ENCODE results near the gene CIITA. TPM values are rescaled to one million over a fixed set of nuclear protein-coding genes. Genes with fewer than 3 reads are reported as not detected.

Gene CIITA
- total and polyA plus RNA-seq, 12 donors: 1.3 to 48.1 (median 17.5) TPM

GRCh38 chr16:10933865-10934264, 56.9 kb downstream of the CIITA start:
- DNase-seq: peak in 6 of 7 donors; percentile 76 to 85 (median 81)
- Histone ChIP-seq H3K36me3 (replicated peaks in 1 of 2) (peaks cover 0 to 17% of the 10 kb centered on the region in 2 donors), H3K27ac (peak overlapping the region in 3 of 5 donors; percentile 45 to 87 (median 77)), H3K4me1 (replicated peaks in 1 of 2) (peaks cover 68 to 90% of the 10 kb centered on the region in 2 donors), H3K27me3 (no peaks in the 10 kb centered on the region), H3K9me3 (replicated peaks in 1 of 3) (no peaks in the 10 kb centered on the region), H3K4me3 (no peak overlapping the region)
- WGBS, 4 donors: 45 to 60% (median 51%) methylated on average over 3 to 8 of the region's 8 CpGs
- peak in 1 of 2 donors; percentile 23 for TF ChIP-seq POLR2A (IDR thresholded peaks at IDR 0.05)
- TF ChIP-seq CTCF (IDR thresholded peaks at IDR 0.05): peak in 2 of 6 experiments; percentile 18 to 19
- intact Hi-C loops (cut with DNase I): no loop called here

- H3K9me3 ChIP-seq (replicated peaks in 1 of 3): no peaks in the 10 kb centered on the region
- H3K36me3 ChIP-seq (replicated peaks in 1 of 2): peaks cover 0 to 14% of the 10 kb centered on the region in 2 donors
- intact Hi-C loops (cut with DNase I): no loop called here
- H3K4me3 ChIP-seq: no peak overlapping the region
- H3K27ac ChIP-seq: peak overlapping the region in 3 of 5 donors; percentile 43 to 87 (median 45)
- H3K4me1 ChIP-seq (replicated peaks in 1 of 2): peaks cover 72 to 93% of the 10 kb centered on the region in 2 donors
- TF ChIP-seq CTCF (IDR thresholded peaks at IDR 0.05) (no peak), POLR2A (IDR thresholded peaks at IDR 0.05) (no peak)
- H3K27me3 ChIP-seq: no peaks in the 10 kb centered on the region
- no peak for DNase-seq
- 91 to 95% (median 93%) methylated on average over 10 to 13 of the region's 13 CpGs for WGBS, 4 donors
Observed at GRCh38 chr16:10934325-10935107, 57.5 kb downstream of the CIITA start.

GRCh38 chr16:10935226-10935915, 58.4 kb downstream of the CIITA start:
- intact Hi-C loops (cut with DNase I): no loop called here
- H3K9me3 ChIP-seq (replicated peaks in 1 of 3): no peaks in the 10 kb centered on the region

More at GRCh38 chr16:10935226-10935915, 58.4 kb downstream of the CIITA start:
- Histone ChIP-seq H3K4me3 (no peak overlapping the region), H3K27me3 (no peaks in the 10 kb centered on the region), H3K4me1 (replicated peaks in 1 of 2) (peaks cover 72 to 93% of the 10 kb centered on the region in 2 donors), H3K27ac (peak overlapping the region in 4 of 5 donors; percentile 19 to 87 (median 44)), H3K36me3 (replicated peaks in 1 of 2) (peaks cover 0 to 14% of the 10 kb centered on the region in 2 donors)
- no peak for DNase-seq
- WGBS, 4 donors: 27 to 32% (median 31%) methylated on average over 7 of the region's 7 CpGs
- peak in 1 of 2 donors; percentile 22 for TF ChIP-seq POLR2A (IDR thresholded peaks at IDR 0.05)
- TF ChIP-seq CTCF (IDR thresholded peaks at IDR 0.05): no peak

All from adrenal gland (tissue), 12 donors.